Karpas-422 (cell line): ENCODE results near the gene ERBB4. TPM values are rescaled to one million over a fixed set of nuclear protein-coding genes. Genes with fewer than 3 reads are reported as not detected.

ENCODE experiments used
- DNase-seq: peaks from one replicate; pipeline ENCODE4 v3.0.0-alpha.2; 2015
- H2AFZ ChIP-seq: fragments of 200-600 bp; sonication (generic); 2 replicates; pipeline ENCODE4 v1.6.1; 2014; ENCODE audit warnings: antibody characterized with exemption, low read length, mixed read lengths
- H3K27ac ChIP-seq: fragments of 200-600 bp; sonication (generic); 2 replicates; pipeline ENCODE4 v1.5.1; 2014; ENCODE audit warnings: mild to moderate bottlenecking, low read length, moderate library complexity
- H3K27me3 ChIP-seq: fragments of 200-600 bp; sonication (generic); 2 replicates; pipeline ENCODE4 v1.6.1; 2014; ENCODE audit warnings: low read length, mixed read lengths
- H3K36me3 ChIP-seq: fragments of 200-600 bp; sonication (generic); 2 replicates; pipeline ENCODE4 v1.6.1; 2014; ENCODE audit warnings: low read length, mixed read lengths; ENCODE audit not compliant: insufficient read depth
- H3K4me1 ChIP-seq: fragments of 200-600 bp; sonication (generic); 2 replicates; pipeline ENCODE4 v1.6.1; 2014; ENCODE audit warnings: mild to moderate bottlenecking, low read length, mixed read lengths
- H3K4me2 ChIP-seq: fragments of 200-600 bp; sonication (generic); 2 replicates; pipeline ENCODE4 v1.6.1; 2014; ENCODE audit warnings: low read length, low read depth, mild to moderate bottlenecking; ENCODE audit not compliant: poor library complexity, severe bottlenecking
- H3K4me3 ChIP-seq: fragments of 200-600 bp; sonication (generic); 2 replicates; pipeline ENCODE4 v1.5.1; 2014; ENCODE audit warnings: mild to moderate bottlenecking, antibody characterized with exemption, low read length, mixed read lengths
- H3K79me2 ChIP-seq: fragments of 200-600 bp; sonication (generic); 2 replicates; pipeline ENCODE4 v1.6.1; 2014; ENCODE audit warnings: mild to moderate bottlenecking, low read length, mixed read lengths
- H3K9ac ChIP-seq: fragments of 200-600 bp; sonication (generic); 2 replicates; pipeline ENCODE4 v1.6.0; 2014; ENCODE audit warnings: low read length
- H3K9me2 ChIP-seq: fragments of 200-600 bp; sonication (generic), shearing (Covaris generic); replicated peaks from 2 replicates; pipeline ENCODE4 v1.6.0; 2014; ENCODE audit warnings: mild to moderate bottlenecking, low read length, moderate library complexity; ENCODE audit not compliant: insufficient read depth
- H3K9me3 ChIP-seq: fragments of 300-700, 200-600 bp; sonication (generic); 2 replicates; pipeline ENCODE4 v1.6.1; 2014; ENCODE audit warnings: low read length, mixed read lengths
- H4K20me1 ChIP-seq: fragments of 200-600 bp; sonication (generic); 2 replicates; pipeline ENCODE4 v1.6.1; 2014; ENCODE audit warnings: mild to moderate bottlenecking, antibody characterized with exemption, low read length, low read depth; ENCODE audit not compliant: insufficient read depth
- total RNA-seq: library from RNA; depleted of rRNA; stranded (reverse); fragments of >200 nt; shearing (Covaris generic); gene quantifications from 2 replicates; pipeline ENCODE4 v1.2.3, GENCODE V29; 2014; ENCODE audit warnings: low replicate concordance

Gene ERBB4
- total RNA-seq, 1 experiment from 2014 or later, result not detected

DNA sequence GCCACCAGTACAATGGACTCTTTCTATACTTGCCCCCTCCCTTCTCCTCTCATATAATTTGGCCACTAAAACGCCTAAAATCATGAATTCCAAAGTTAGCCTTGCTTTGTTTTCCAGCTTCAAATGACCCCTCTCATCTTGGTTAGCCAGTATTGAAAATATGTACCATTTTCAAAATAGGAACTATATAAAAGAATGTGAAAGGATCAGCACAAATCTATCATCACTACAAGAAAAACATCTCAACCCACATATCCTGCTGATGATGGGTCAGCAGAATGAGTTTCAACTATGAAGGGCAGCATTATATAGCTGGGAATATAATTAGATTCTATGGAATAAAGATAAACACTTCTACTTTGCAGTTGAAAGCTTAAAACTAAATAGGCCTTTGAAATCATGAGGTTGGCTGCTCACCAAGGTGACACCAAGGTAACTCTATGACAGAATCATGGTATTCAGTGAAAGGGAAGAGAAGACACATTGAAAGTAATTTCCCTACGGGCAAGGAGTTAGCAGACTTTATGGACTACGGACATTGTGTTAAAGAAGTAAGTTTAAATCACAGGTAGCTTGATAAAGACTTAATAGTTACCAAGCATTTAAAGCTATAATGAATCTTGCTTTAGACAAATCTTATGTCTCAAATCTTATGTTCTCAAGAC, 1109.2 kb downstream of the ERBB4 start:
- Histone ChIP-seq H3K4me1 (no peaks in the 10 kb centered on the region), H3K9me3 (no peaks in the 10 kb centered on the region), H3K27me3 (no peaks in the 10 kb centered on the region), H3K27ac (no peak overlapping the region), H3K9ac (no peak overlapping the region), H2AFZ (no peak overlapping the region), H3K9me2 (no peaks in the 10 kb centered on the region), H3K4me3 (no peak overlapping the region), H4K20me1 (no peaks in the 10 kb centered on the region), H3K36me3 (no peaks in the 10 kb centered on the region), H3K4me2 (no peak overlapping the region), H3K79me2 (no peaks in the 10 kb centered on the region)
- no peak for DNase-seq

- Histone ChIP-seq H3K9me2 (no peaks in the 10 kb centered on the region), H4K20me1 (no peaks in the 10 kb centered on the region), H3K36me3 (no peaks in the 10 kb centered on the region), H3K4me1 (no peaks in the 10 kb centered on the region), H2AFZ (no peak overlapping the region), H3K9ac (no peak overlapping the region), H3K9me3 (no peaks in the 10 kb centered on the region), H3K27ac (no peak overlapping the region), H3K27me3 (no peaks in the 10 kb centered on the region), H3K4me2 (no peak overlapping the region), H3K79me2 (no peaks in the 10 kb centered on the region), H3K4me3 (no peak overlapping the region)
- no peak for DNase-seq
These were observed 1112.4 kb downstream of the ERBB4 start for GRCh38 chr2:211426240-211426639.

GRCh38 chr2:211423018-211423417, 1115.6 kb downstream of the ERBB4 start:
- Histone ChIP-seq H3K9ac (no peak overlapping the region), H2AFZ (no peak overlapping the region), H3K79me2 (no peaks in the 10 kb centered on the region), H3K4me1 (no peaks in the 10 kb centered on the region), H3K27ac (no peak overlapping the region), H3K4me2 (no peak overlapping the region), H3K27me3 (no peaks in the 10 kb centered on the region), H3K9me3 (no peaks in the 10 kb centered on the region), H3K9me2 (no peaks in the 10 kb centered on the region), H3K36me3 (no peaks in the 10 kb centered on the region), H4K20me1 (no peaks in the 10 kb centered on the region), H3K4me3 (no peak overlapping the region)
- no peak for DNase-seq

DNA sequence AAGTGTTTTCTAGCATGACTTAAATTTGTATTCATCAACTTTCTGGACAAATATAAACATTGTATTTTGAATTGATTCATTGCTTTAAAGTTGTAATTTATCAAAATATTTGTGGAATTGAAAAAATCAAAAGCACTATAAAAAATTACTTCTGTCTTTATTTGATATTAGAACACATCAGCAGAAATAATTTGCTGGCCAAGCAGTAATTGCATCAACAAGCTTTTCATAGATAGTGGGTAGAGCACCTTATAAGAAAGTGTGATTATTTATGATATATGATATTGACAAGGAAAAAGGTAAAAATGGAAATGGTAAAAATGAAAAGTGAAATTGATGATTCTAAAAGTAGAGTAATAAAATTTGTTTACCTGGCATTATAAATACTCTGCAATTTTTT, 1121.1 kb downstream of the ERBB4 start:
- Histone ChIP-seq H3K27me3 (no peaks in the 10 kb centered on the region), H3K4me2 (no peak overlapping the region), H3K4me1 (no peaks in the 10 kb centered on the region)

GRCh38 chr2:211416373-211416772, 1122.2 kb downstream of the ERBB4 start:
- Histone ChIP-seq H4K20me1 (no peaks in the 10 kb centered on the region), H3K9me3 (no peaks in the 10 kb centered on the region), H3K79me2 (no peaks in the 10 kb centered on the region), H3K4me2 (no peak overlapping the region), H3K27ac (no peak overlapping the region), H3K36me3 (no peaks in the 10 kb centered on the region), H3K27me3 (no peaks in the 10 kb centered on the region), H2AFZ (no peak overlapping the region), H3K4me3 (no peak overlapping the region), H3K9ac (no peak overlapping the region), H3K4me1 (no peaks in the 10 kb centered on the region), H3K9me2 (no peaks in the 10 kb centered on the region)
- DNase-seq, result no peak

More for the DNA sequence above, 1121.1 kb downstream of the ERBB4 start:
- Histone ChIP-seq H3K9me3 (no peaks in the 10 kb centered on the region), H3K9me2 (no peaks in the 10 kb centered on the region), H3K9ac (no peak overlapping the region), H4K20me1 (no peaks in the 10 kb centered on the region), H3K27ac (no peak overlapping the region), H3K79me2 (no peaks in the 10 kb centered on the region), H3K4me3 (no peak overlapping the region), H3K36me3 (no peaks in the 10 kb centered on the region), H2AFZ (no peak overlapping the region)
- no peak for DNase-seq

- no peak overlapping the region for H3K9ac ChIP-seq
- no peak overlapping the region for H3K27ac ChIP-seq
- H3K4me3 ChIP-seq, result no peak overlapping the region
- no peaks in the 10 kb centered on the region for H3K9me3 ChIP-seq
- H3K27me3 ChIP-seq, result no peaks in the 10 kb centered on the region
- H3K79me2 ChIP-seq, result no peaks in the 10 kb centered on the region
- no peaks in the 10 kb centered on the region for H3K4me1 ChIP-seq
- H3K4me2 ChIP-seq, result no peak overlapping the region
- no peak overlapping the region for H2AFZ ChIP-seq
- no peaks in the 10 kb centered on the region for H3K36me3 ChIP-seq
- DNase-seq, result no peak
- H3K9me2 ChIP-seq, result no peaks in the 10 kb centered on the region
- H4K20me1 ChIP-seq, result no peaks in the 10 kb centered on the region
These were observed 1124.9 kb downstream of the ERBB4 start for GRCh38 chr2:211413746-211414145.

GRCh38 chr2:211408483-211408891, 1130.1 kb downstream of the ERBB4 start:
- no peak overlapping the region for H3K4me3 ChIP-seq
- H4K20me1 ChIP-seq, result no peaks in the 10 kb centered on the region
- H3K9me2 ChIP-seq, result no peaks in the 10 kb centered on the region
- H3K4me2 ChIP-seq, result no peak overlapping the region
- H3K36me3 ChIP-seq, result no peaks in the 10 kb centered on the region
- H3K79me2 ChIP-seq, result no peaks in the 10 kb centered on the region
- H3K9me3 ChIP-seq, result no peaks in the 10 kb centered on the region
- no peak overlapping the region for H3K9ac ChIP-seq
- DNase-seq, result no peak
- no peaks in the 10 kb centered on the region for H3K4me1 ChIP-seq
- H3K27ac ChIP-seq, result no peak overlapping the region
- no peaks in the 10 kb centered on the region for H3K27me3 ChIP-seq
- H2AFZ ChIP-seq, result no peak overlapping the region

DNA sequence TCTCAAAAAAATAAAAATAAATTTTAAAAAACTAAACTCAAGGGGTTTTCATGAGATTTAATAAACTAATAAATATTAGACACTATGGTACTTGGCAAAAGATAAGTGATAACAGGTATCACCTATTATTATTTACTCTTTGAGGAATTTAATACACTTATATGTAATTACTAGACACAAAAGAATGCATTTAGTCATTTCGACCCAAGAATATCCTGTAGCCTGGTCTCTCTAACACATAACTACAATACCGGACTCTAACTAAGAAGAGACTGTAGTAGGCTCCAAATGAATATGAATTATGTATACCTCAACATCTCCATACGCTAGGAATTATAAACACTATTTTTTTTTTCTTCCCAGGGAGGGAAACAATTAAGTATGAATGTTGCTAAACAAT, 1131.5 kb downstream of the ERBB4 start:
- Histone ChIP-seq H2AFZ (no peak overlapping the region), H3K4me3 (no peak overlapping the region), H4K20me1 (no peaks in the 10 kb centered on the region), H3K27ac (no peak overlapping the region), H3K4me2 (no peak overlapping the region), H3K4me1 (no peaks in the 10 kb centered on the region), H3K9me3 (no peaks in the 10 kb centered on the region), H3K9me2 (no peaks in the 10 kb centered on the region), H3K79me2 (no peaks in the 10 kb centered on the region), H3K36me3 (no peaks in the 10 kb centered on the region), H3K9ac (no peak overlapping the region), H3K27me3 (no peaks in the 10 kb centered on the region)
- no peak for DNase-seq
